Brain microvascular endothelial cell (primary cell): Measurements from ENCODE around the gene HMOX2.

Source experiments
- DNase-seq: peaks from one replicate; pipeline ENCODE4 v3.0.0-alpha.2; 2020
- H3K27ac ChIP-seq: fragments of 250-450 bp; sonication (Bioruptor Pico); 2 replicates; pipeline ENCODE4 v1.5.1; 2020; ENCODE audit warnings: mild to moderate bottlenecking, moderate library complexity
- H3K27me3 ChIP-seq: fragments of 250-450 bp; sonication (Bioruptor Pico); replicated peaks from 2 replicates; pipeline ENCODE4 v1.5.1; 2020; ENCODE audit warnings: mild to moderate bottlenecking
- H3K36me3 ChIP-seq: fragments of 250-450 bp; sonication (Bioruptor Pico); replicated peaks from 2 replicates; pipeline ENCODE4 v1.5.1; 2020; ENCODE audit warnings: mild to moderate bottlenecking
- H3K4me3 ChIP-seq: 2 replicates; pipeline ENCODE4 v1.5.1; 2011; ENCODE audit warnings: low read depth, mild to moderate bottlenecking, control low read depth, low read length, moderate library complexity
- CTCF ChIP-seq: IDR thresholded peaks from 2 replicates; pipeline ENCODE4 v1.5.1; 2011; ENCODE audit warnings: low read depth, mild to moderate bottlenecking, moderate library complexity, low read length, control low read depth, inconsistent platforms; ENCODE audit errors: missing control alignments
- in situ Hi-C: cut with HindIII; loops from 2 replicates; pipeline ENCODE4 v1.10.0; 2017; ENCODE audit warnings: low sequenced_read_pairs, low pct_ligation_motif_present

Gene HMOX2

GRCh38 chr16:4433914-4434787 lies 42.0 kb upstream of the HMOX2 start:
- Histone ChIP-seq H3K36me3 (peaks cover 25% of the 10 kb centered on the region), H3K27me3 (no peaks in the 10 kb centered on the region), H3K27ac (no peak overlapping the region), H3K4me3 (no peak overlapping the region)
- in situ Hi-C loops, result no loop called here
- TF ChIP-seq CTCF, result no peak
- no peak for DNase-seq

- Histone ChIP-seq H3K36me3 (peaks cover 37% of the 10 kb centered on the region), H3K27me3 (no peaks in the 10 kb centered on the region), H3K27ac (no peak overlapping the region), H3K4me3 (no peak overlapping the region)
- DNase-seq, result no peak
- TF ChIP-seq CTCF, result no peak
- in situ Hi-C loops, result no loop called here
These were observed 40.7 kb upstream of the HMOX2 start for GRCh38 chr16:4435337-4436067.

GRCh38 chr16:4437366-4437765 lies 38.8 kb upstream of the HMOX2 start:
- TF ChIP-seq CTCF, result no peak
- Histone ChIP-seq H3K4me3 (no peak overlapping the region), H3K36me3 (peaks cover 47% of the 10 kb centered on the region), H3K27me3 (no peaks in the 10 kb centered on the region), H3K27ac (no peak overlapping the region)
- in situ Hi-C loops, result no loop called here
- no peak for DNase-seq

GRCh38 chr16:4442371-4442770 lies 33.8 kb upstream of the HMOX2 start:
- no peak for DNase-seq
- peaks cover 68% of the 10 kb centered on the region for H3K36me3 ChIP-seq
- in situ Hi-C loops, result no loop called here

GRCh38 chr16:4443271-4443670 lies 32.9 kb upstream of the HMOX2 start:
- TF ChIP-seq CTCF, result no peak
- H3K4me3 ChIP-seq, result no peak overlapping the region
- H3K27me3 ChIP-seq, result no peaks in the 10 kb centered on the region
- in situ Hi-C loops, result no loop called here
- peaks cover 69% of the 10 kb centered on the region for H3K36me3 ChIP-seq
- no peak overlapping the region for H3K27ac ChIP-seq
- DNase-seq, result no peak

More at GRCh38 chr16:4442371-4442770, 33.8 kb upstream of the HMOX2 start:
- no peak overlapping the region for H3K4me3 ChIP-seq
- H3K27me3 ChIP-seq, result no peaks in the 10 kb centered on the region
- TF ChIP-seq CTCF, result no peak
- H3K27ac ChIP-seq, result no peak overlapping the region
